Muscle of back (tissue), 13 donors: ENCODE data around the gene KIFAP3. TPM values are rescaled to one million over a fixed set of nuclear protein-coding genes. Genes with fewer than 3 reads are reported as not detected.
A peak's percentile ranks its signal among the peaks of the same experiment; 100 is the strongest.
"Not testable (repeated sequence)": the region's sequence is repeated elsewhere in the genome, so short reads cannot be mapped to it uniquely, and the experiment has no call there.

Experiments used
- DNase-seq, 3 donors: peaks; one replicate each; pipeline versions ENCODE4 v3.0.0 to v3.0.0-alpha.2; 2013
- long read RNA-seq, 9 donors: transcript quantifications; one replicate each; lab custom pipeline, GENCODE V29; 2026
- polyA plus RNA-seq, 10 donors: library from polyadenylated mRNA; unstranded; fragments of 120-200 nt; gene quantifications; one replicate each; pipeline ENCODE4 v1.2.1, GENCODE V29; 2013; ENCODE audit not compliant: insufficient read length in 10 of 10

KIFAP3 gene
- polyA plus RNA-seq: 10 to 100 TPM; 28.8 to 47.1 (median 35.9) TPM
- long read RNA-seq, donor 1, partial matches to known transcripts: 9 of 11 reads
- long read RNA-seq, donor 1, other reads (novel, unspliced or antisense): 0 of 11 reads
- long read RNA-seq, donor 2, partial matches to known transcripts: 6 of 7 reads
- long read RNA-seq, donor 2, other reads (novel, unspliced or antisense): 0 of 7 reads
- long read RNA-seq, donor 3: 0 reads
- long read RNA-seq, donor 4, partial matches to known transcripts: 5 of 10 reads
- long read RNA-seq, donor 4, other reads (novel, unspliced or antisense): 0 of 10 reads
- long read RNA-seq, donor 5, partial matches to known transcripts: 8 of 11 reads
- long read RNA-seq, donor 5, other reads (novel, unspliced or antisense): 0 of 11 reads
- long read RNA-seq, donor 6, partial matches to known transcripts: 0 of 2 reads
- long read RNA-seq, donor 6, other reads (novel, unspliced or antisense): 0 of 2 reads
- long read RNA-seq, donor 7, partial matches to known transcripts: 10 of 12 reads
- long read RNA-seq, donor 7, other reads (novel, unspliced or antisense): 0 of 12 reads
- long read RNA-seq, donor 8, partial matches to known transcripts: 7 of 7 reads
- long read RNA-seq, donor 8, other reads (novel, unspliced or antisense): 0 of 7 reads
- long read RNA-seq, donor 9, partial matches to known transcripts: 0 of 1 reads
- long read RNA-seq, donor 9, other reads (novel, unspliced or antisense): 0 of 1 reads

DNA sequence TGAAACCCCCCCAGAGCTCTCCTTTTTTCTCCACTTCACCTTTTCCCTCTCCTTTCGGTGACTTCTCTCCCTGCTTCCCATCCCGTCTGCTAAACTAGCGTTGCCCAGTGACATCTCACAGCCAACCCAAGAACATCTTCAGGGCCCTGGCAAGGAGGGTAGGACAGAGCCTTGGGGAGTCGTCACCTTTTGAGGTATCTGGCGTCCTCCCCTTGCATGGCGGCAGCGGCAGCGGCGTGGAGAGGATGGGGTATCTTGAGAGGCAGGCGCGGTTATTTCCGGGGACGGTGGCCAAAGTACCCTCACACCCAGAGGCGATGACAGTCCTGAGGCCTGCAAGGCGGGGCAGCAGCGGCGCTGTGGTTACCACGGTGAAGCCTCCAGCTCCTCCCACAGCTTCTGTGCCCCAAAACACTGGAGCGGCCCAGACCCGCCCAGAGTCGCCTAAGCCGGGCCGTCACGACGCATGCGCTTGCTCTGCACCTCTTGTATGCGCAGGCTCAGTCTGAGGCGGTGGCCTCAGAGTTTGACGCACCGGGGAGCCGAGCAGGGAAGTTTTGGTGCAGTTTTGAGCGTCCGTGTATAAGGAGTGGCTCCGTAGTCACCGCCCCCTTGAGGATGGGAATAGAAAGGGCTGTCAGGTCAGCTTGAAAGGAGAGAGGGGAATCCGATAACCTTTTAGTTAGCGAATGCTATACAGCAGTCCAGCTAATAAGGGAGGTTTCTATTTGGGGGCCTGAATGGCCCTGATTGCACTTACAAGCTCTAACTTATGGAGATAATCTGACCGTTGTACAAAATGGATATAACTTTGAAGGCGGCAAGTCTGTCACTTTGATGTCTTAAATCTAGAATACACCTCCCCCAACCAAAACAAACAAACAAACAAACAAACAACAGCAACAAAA is at the start of gene KIFAP3:
Gene KIFAP3, minus strand, starts transcription at position 446 of the 908 bp plus-strand sequence. Its CDS starts 228 bp downstream, at position 218.
- DNase-seq: peak; percentile 98 to 99 (median 99)

- DNase-seq: no peak
Measured at GRCh38 chr1:170122366-170122765, 47.9 kb upstream of the KIFAP3 start.

DNA sequence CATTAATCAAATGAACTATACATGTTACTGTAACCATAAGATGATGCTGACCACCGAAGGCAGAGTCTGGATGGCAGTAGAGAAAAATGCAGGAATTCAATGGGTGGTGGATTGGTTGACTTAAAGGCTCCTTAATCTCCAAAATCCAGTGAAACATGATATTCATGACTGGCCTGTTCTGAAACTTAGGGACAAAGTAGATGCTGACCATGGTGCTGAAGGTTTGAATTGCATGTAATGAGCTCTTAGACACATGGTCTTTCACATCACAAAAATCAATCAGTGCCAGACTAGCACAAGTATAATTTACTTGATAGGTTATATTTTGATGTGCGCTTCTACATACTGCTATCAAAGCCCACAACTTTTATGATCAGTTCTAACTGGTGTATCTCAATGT is 40.4 kb upstream of the KIFAP3 start:
- DNase-seq: no peak

DNA sequence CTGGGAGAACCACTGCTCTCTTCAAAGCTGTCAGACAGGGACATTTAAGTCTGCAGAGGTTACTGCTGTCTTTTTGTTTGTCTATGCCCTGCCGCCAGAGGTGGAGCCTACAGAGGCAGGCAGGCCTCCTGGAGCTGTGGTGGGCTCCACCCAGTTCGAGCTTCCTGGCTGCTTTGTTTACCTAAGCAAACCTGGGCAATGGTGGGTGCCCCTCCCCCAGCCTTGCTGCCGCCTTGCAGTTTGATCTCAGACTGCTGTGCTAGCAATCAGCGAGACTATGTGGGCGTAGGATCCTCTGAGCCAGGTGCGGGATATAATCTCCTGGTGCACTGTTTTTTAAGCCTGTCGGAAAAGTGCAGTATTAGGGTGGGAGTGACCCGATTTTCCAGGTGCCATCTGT is 38.6 kb upstream of the KIFAP3 start:
- not testable (repeated sequence) for DNase-seq

- peak in 1 of 3 donors; percentile 2 for DNase-seq
Measured at GRCh38 chr1:170097449-170097948, 23.0 kb upstream of the KIFAP3 start.

DNA sequence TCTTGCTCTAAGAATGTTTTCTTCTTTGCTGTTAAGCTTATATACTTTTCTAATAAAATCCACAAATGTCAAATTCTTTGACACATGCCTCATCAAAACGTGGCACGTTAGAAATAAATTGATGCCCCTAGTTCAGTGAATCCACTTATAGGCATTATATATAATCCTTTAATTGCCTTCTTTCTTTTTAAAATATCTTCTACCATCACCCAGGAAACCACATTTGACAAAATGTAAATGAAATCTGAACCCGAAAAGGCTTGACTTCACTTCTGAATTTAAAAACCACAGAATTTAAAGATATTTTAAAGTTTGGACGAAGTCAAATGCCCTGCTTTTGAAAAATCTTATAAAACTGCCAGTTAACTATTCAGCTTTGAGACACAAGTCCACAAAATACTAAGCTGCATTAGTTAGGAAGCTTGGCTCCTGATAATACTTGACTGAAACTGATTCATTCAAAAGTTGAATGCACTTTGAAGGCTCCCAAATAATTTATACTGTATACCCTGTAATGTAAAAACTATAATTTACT is 22.4 kb upstream of the KIFAP3 start:
- no peak for DNase-seq

- no peak for DNase-seq
Measured at GRCh38 chr1:170095976-170096748, 21.7 kb upstream of the KIFAP3 start.

GRCh38 chr1:170094697-170095616 is 20.5 kb upstream of the KIFAP3 start:
- DNase-seq: not testable (repeated sequence)

DNA sequence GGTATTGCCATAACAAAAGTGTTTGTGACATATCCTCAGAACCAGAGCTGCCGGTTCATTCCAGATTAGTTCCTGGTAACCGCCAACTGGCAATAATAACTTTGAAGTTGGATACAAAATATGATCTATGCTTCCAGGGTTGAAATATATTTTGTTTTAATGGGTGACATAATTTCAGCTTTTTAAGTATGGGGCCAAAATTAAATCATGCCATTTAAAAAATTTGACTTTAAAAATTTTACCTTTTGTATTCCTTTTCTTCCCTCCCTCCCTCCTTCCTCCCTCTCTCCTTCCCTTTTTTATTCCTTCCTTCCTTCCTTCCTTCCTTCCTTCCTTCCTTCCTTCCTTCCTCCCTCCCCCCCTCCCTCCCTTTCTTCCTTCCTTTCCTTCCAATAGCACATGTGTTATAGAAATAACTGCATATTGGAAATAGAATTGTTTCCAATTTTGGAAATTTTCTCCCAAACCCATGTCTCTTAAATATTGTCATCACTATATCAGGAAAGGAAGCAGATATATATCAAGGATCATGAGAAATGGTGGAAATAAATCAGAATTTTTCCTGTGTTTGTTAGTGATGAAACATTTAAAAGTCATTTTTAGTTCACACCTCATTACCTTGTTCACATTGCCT is 12.0 kb upstream of the KIFAP3 start:
- no peak for DNase-seq

GRCh38 chr1:170085091-170085490 is 10.6 kb upstream of the KIFAP3 start:
- no peak for DNase-seq

DNA sequence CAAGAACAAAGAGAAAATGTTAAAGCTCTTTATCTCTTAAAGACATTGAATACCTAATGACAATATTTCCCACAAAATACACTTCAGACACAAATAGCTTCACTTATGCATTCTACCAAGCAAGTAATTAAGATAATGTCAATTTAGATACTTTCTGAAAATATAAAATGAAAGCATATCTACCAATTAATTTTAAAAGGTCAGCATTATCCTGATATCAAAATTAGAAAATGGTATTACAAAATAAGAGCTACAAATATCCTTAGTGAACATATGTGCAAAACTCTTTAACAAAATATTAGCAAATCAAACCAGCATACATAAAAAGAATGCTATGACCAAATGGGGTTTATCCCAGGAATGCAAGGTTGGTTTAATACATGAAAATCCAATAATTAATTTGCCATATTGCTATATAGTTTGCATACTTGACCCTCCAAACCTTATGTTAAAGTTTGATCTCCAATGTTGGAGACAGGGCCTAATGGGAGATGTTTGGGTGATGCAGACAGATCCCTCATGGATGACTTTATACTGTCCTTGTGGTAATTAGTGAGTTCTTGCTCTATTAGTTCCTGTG is 4.2 kb upstream of the KIFAP3 start:
- DNase-seq: no peak

DNA sequence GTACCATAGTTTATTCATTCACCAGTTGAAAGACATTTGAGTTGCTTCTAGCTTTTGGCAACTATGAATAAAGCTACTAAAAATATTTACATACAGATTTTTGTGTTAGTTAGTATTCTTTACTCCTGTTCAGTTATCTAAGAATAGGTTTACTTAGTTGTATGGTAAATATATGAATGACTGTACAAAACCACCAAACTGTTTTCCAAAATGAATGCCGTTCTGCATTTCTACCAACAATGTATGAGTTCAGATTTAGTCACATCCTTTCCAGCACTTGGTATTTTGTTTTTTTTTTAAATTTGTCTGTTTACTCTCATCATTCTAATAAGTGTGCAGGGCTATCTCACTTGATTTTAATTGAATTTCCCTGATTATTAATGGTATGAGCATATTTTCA is 3.4 kb upstream of the KIFAP3 start:
- no peak for DNase-seq

DNA sequence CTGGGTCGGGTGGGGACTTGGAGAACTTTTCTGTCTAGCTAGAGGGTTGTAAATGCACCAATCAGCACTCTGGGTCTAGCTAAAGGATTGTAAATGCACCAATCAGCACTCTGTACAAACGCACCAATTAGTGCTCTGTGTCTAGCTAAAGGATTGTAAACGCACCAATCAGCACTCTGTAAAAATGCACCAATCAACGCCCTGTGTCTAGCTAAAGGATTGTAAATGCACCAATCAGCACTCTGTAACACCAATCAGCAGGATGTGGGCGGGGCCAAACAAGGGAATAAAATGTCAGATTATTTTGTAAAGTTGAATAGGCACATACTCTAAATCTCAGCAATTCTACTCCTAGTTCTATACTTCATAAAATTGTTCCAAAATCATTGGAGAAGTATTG is 2.5 kb upstream of the KIFAP3 start:
- not testable (repeated sequence) for DNase-seq

DNA sequence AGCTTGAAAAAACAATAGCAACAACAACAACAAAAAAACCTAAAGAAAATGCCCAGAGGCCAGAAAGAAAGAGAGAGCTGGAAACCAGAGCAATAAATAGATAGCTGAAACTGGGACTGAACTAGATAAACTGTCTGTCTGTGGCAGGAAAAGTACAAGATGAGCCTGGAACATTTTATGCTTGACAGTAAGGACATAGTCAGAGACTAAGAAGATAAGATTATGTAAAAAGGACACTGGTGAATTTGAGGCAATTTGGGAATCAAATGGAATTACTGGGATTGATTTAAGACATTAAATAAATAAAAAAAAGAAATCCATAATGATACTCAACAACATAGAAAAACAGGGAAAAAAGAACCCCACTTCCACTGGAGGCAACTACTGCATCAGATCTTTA is 1.7 kb upstream of the KIFAP3 start:
- no peak for DNase-seq

DNA sequence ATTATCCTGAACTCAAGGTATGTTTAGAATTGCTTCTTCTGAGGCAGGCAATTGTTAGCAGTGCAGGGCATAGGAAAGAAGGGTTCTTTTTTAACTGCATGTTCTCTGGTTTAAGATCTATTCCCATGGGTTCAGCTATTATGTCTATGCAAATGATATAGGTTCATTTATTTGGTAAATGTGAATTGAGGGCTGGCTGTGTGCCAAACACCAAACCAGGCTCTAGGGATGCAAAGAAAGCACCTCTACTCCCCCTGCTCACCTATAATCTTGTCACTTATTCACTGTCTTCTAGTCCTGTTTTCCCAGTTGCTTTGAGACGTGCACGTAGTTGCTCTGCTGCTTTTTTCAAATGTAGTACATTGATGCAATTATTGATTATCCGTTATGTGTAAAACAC is 691 bp upstream of the KIFAP3 start:
- DNase-seq: no peak

DNA sequence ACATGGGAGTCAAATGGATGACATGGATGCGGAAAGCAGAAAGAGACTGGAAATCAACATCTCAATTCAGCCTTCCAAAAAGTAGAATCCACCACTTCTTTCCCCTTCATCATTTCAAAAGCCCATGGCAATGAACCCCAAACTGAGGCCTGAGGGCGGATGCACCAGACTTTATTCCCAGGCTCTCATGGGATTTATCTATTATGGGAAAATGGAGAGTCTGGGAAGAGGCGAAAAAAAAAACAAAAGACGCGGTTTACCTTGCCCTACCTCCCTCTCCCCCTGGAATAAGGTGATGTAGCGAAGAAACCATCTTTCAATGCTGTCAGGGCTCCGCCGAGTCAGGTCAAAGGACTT is 624 bp downstream of the KIFAP3 start:
- DNase-seq: no peak

DNA sequence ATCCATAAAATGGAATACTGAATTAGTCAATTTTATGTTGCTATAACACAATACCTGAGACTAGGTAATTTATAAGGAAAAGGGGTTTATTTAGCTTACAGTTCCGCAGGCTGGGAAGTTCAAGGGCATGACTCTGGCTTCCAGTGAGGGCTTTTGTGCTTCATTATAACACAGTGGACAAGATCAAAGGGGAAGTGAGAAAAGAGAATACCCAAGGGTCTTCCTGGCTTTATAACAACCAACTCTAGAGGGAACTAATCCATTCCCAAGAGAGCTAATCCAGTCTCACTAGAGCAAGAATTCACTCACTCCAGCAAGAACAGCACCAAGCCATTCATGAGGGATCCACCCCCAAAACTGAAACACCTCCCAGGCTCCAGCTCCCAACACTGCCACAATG is 3.1 kb downstream of the KIFAP3 start:
- no peak for DNase-seq

- DNase-seq: no peak
Measured at GRCh38 chr1:170068923-170069322, 5.6 kb downstream of the KIFAP3 start.
